MCF 10A (cell line): Measurements from ENCODE around the gene PAQR4. TPM values are rescaled to one million over a fixed set of nuclear protein-coding genes. Genes with fewer than 3 reads are reported as not detected.

ENCODE experiments used
- BruUV-seq: library from RNA; stranded (reverse); fragments of 400-500 nt; replicated peaks from 2 replicates; lab custom pipeline; 2021; lab: Mats Ljungman, UMichigan
- CTCF ChIA-PET: fragments of 300-600 bp; sonication (Branson Sonifier 250); formaldehyde crosslinking; extraction: SDS; loops from one replicate; lab custom pipeline; 2021; ENCODE audit warnings: antibody characterized with exemption, inconsistent platforms; lab: Yijun Ruan, JAX
- POLR2A ChIA-PET: fragments of 300-600, 350-650 bp; sonication (Branson Sonifier 250); formaldehyde crosslinking; extraction: SDS; loops from one replicate; lab custom pipeline; 2020; ENCODE audit warnings: antibody characterized with exemption, inconsistent platforms; lab: Yijun Ruan, JAX
- DNase-seq: peaks from one replicate; pipeline ENCODE4 v3.0.0-alpha.2; 2018; ENCODE audit not compliant: unreplicated experiment
- H3K27ac Mint-ChIP-seq: one replicate; pipeline ENCODE4 v1.8.0; 2022; ENCODE audit warnings: mild to moderate bottlenecking, low read depth, mixed read lengths; ENCODE audit not compliant: unreplicated experiment
- H3K27me3 Mint-ChIP-seq: one replicate; pipeline ENCODE4 v1.8.0; 2022; ENCODE audit warnings: mixed read lengths; ENCODE audit not compliant: insufficient read depth, unreplicated experiment
- H3K36me3 Mint-ChIP-seq: one replicate; pipeline ENCODE4 v1.8.0; 2022; ENCODE audit warnings: mild to moderate bottlenecking, moderate library complexity, mixed read lengths; ENCODE audit not compliant: insufficient read depth, unreplicated experiment
- H3K4me1 Mint-ChIP-seq: one replicate; pipeline ENCODE4 v1.8.0; 2022; ENCODE audit warnings: mixed read lengths; ENCODE audit not compliant: insufficient read depth, unreplicated experiment
- H3K4me3 Mint-ChIP-seq: one replicate; pipeline ENCODE4 v1.8.0; 2022; ENCODE audit warnings: mild to moderate bottlenecking, moderate library complexity, mixed read lengths; ENCODE audit not compliant: unreplicated experiment
- H3K9me3 Mint-ChIP-seq: one replicate; pipeline ENCODE4 v1.8.0; 2022; ENCODE audit warnings: mixed read lengths; ENCODE audit not compliant: unreplicated experiment
- CTCF ChIP-seq: fragments of 200-600 bp; IDR thresholded peaks from one replicate; pipeline ENCODE4 v1.8.0; 2022; ENCODE audit warnings: antibody characterized with exemption, mild to moderate bottlenecking; ENCODE audit not compliant: unreplicated experiment
- intact Hi-C: fragments of 100-400 bp; cut with micrococcal nuclease; formaldehyde crosslinking; loops from 2 replicates; pipeline ENCODE4 v1.14.1; 2022
- total RNA-seq: library from RNA; stranded (reverse); gene quantifications from 2 replicates; pipeline ENCODE4 v1.2.3, GENCODE V29; 2022

Gene PAQR4
- total RNA-seq, 1 experiment from 2014 or later = 7.9 TPM

- BruUV-seq = no TSS peak
- TF ChIP-seq CTCF = no peak
- Mint-ChIP-seq H3K4me1 (peaks cover 5% of the 10 kb centered on the region), H3K27ac (no peak overlapping the region), H3K4me3 (no peak overlapping the region), H3K27me3 (no peaks in the 10 kb centered on the region), H3K36me3 (no peaks in the 10 kb centered on the region), H3K9me3 (no peaks in the 10 kb centered on the region)
- intact Hi-C loops = no loop called here
- no peak for DNase-seq
- ChIA-PET CTCF (interaction anchor here (0.7 kb wide), 2 partner anchors 9 to 70 kb away, joined by 3 read pairs; no protein-coding TSS in a partner anchor), POLR2A (no interaction called here)
Observed at GRCh38 chr16:2973605-2974318, 4.6 kb downstream of the PAQR4 start.

GRCh38 chr16:2974319-2975056 lies 5.3 kb downstream of the PAQR4 start:
- ChIA-PET POLR2A (no interaction called here), CTCF (interaction anchor here (0.6 to 1.0 kb wide), 4 partner anchors 15 to 118 kb away, joined by 3 read pairs; no protein-coding TSS in a partner anchor)
- Mint-ChIP-seq H3K9me3 (no peaks in the 10 kb centered on the region), H3K4me1 (peaks cover 5% of the 10 kb centered on the region), H3K27me3 (no peaks in the 10 kb centered on the region), H3K27ac (no peak overlapping the region), H3K4me3 (no peak overlapping the region), H3K36me3 (no peaks in the 10 kb centered on the region)
- no peak for DNase-seq
- no TSS peak for BruUV-seq
- TF ChIP-seq CTCF = no peak
- intact Hi-C loops = no loop called here

GRCh38 chr16:2975161-2975795 lies 6.1 kb downstream of the PAQR4 start:
- TF ChIP-seq CTCF = no peak
- CTCF ChIA-PET = interaction anchor here (0.6 to 1.0 kb wide), 3 partner anchors 16 to 119 kb away, joined by 3 read pairs; no protein-coding TSS in a partner anchor
- no TSS peak for BruUV-seq

GRCh38 chr16:2976201-2976600 lies 7.1 kb downstream of the PAQR4 start:
- no peak for TF ChIP-seq CTCF
- intact Hi-C loops = no loop called here
- no TSS peak for BruUV-seq
- DNase-seq = no peak
- H3K4me3 Mint-ChIP-seq = no peak overlapping the region
- H3K4me1 Mint-ChIP-seq = peaks cover under 1% of the 10 kb centered on the region
- H3K36me3 Mint-ChIP-seq = peaks cover 5% of the 10 kb centered on the region
- POLR2A ChIA-PET = no interaction called here
- H3K27me3 Mint-ChIP-seq = no peaks in the 10 kb centered on the region
- CTCF ChIA-PET = no interaction called here
- H3K27ac Mint-ChIP-seq = no peak overlapping the region
- H3K9me3 Mint-ChIP-seq = no peaks in the 10 kb centered on the region

More at GRCh38 chr16:2975161-2975795, 6.1 kb downstream of the PAQR4 start:
- Mint-ChIP-seq H3K9me3 (no peaks in the 10 kb centered on the region), H3K27ac (no peak overlapping the region), H3K4me1 (peaks cover 5% of the 10 kb centered on the region), H3K36me3 (no peaks in the 10 kb centered on the region), H3K4me3 (no peak overlapping the region), H3K27me3 (no peaks in the 10 kb centered on the region)
- POLR2A ChIA-PET = no interaction called here
- DNase-seq = no peak
- intact Hi-C loops = no loop called here
